Type B pancreatic cell (in vitro differentiated cells): ENCODE data around the gene POR. TPM values are rescaled to one million over a fixed set of nuclear protein-coding genes. Genes with fewer than 3 reads are reported as not detected.

Experiments
- DNase-seq: peaks from one replicate; pipeline ENCODE4 v3.0.0; 2021; ENCODE audit warnings: mixed read lengths; ENCODE audit not compliant: unreplicated experiment; ENCODE audit errors: extremely low spot score
- H3K27ac Mint-ChIP-seq: 2 replicates; pipeline ENCODE4 v1.8.0; 2021; ENCODE audit warnings: mild to moderate bottlenecking, mixed read lengths
- H3K27me3 Mint-ChIP-seq: 2 replicates; pipeline ENCODE4 v1.8.0; 2021; ENCODE audit warnings: mixed read lengths
- H3K36me3 Mint-ChIP-seq: 2 replicates; pipeline ENCODE4 v1.8.0; 2021; ENCODE audit warnings: mixed read lengths
- H3K4me1 Mint-ChIP-seq: one replicate; pipeline ENCODE4 v1.8.0; 2021; ENCODE audit warnings: mixed read lengths; ENCODE audit not compliant: unreplicated experiment
- H3K4me3 Mint-ChIP-seq: 2 replicates; pipeline ENCODE4 v1.8.0; 2021; ENCODE audit warnings: mild to moderate bottlenecking, mixed read lengths
- H3K9me3 Mint-ChIP-seq: 2 replicates; pipeline ENCODE4 v1.8.0; 2021; ENCODE audit warnings: mixed read lengths
- total RNA-seq: library from RNA; stranded (reverse); gene quantifications from 2 replicates; pipeline ENCODE4 v1.2.1, GENCODE V29; 2021; ENCODE audit warnings: low replicate concordance
- TF ChIP-seq, protein P1 (sequence below): fragments of 200-600 bp; sonication (generic); conservative IDR thresholded peaks from 2 replicates; pipeline ENCODE4 v1.5.0; 2021; ENCODE audit warnings: antibody characterized with exemption, mild to moderate bottlenecking

Gene POR
- total RNA-seq, 1 donor from 2014 or later = 122 TPM

- Mint-ChIP-seq H3K9me3 (no peaks in the 10 kb centered on the region), H3K36me3 (peaks cover 1% of the 10 kb centered on the region), H3K27ac (no peak overlapping the region), H3K4me1 (peaks cover 25% of the 10 kb centered on the region), H3K27me3 (no peaks in the 10 kb centered on the region), H3K4me3 (no peak overlapping the region)
- TF ChIP-seq, protein P1, sequence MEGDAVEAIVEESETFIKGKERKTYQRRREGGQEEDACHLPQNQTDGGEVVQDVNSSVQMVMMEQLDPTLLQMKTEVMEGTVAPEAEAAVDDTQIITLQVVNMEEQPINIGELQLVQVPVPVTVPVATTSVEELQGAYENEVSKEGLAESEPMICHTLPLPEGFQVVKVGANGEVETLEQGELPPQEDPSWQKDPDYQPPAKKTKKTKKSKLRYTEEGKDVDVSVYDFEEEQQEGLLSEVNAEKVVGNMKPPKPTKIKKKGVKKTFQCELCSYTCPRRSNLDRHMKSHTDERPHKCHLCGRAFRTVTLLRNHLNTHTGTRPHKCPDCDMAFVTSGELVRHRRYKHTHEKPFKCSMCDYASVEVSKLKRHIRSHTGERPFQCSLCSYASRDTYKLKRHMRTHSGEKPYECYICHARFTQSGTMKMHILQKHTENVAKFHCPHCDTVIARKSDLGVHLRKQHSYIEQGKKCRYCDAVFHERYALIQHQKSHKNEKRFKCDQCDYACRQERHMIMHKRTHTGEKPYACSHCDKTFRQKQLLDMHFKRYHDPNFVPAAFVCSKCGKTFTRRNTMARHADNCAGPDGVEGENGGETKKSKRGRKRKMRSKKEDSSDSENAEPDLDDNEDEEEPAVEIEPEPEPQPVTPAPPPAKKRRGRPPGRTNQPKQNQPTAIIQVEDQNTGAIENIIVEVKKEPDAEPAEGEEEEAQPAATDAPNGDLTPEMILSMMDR = no peak
- DNase-seq = no peak
Observed at GRCh38 chr7:75876126-75876881, 38.7 kb upstream of the POR start.

DNA sequence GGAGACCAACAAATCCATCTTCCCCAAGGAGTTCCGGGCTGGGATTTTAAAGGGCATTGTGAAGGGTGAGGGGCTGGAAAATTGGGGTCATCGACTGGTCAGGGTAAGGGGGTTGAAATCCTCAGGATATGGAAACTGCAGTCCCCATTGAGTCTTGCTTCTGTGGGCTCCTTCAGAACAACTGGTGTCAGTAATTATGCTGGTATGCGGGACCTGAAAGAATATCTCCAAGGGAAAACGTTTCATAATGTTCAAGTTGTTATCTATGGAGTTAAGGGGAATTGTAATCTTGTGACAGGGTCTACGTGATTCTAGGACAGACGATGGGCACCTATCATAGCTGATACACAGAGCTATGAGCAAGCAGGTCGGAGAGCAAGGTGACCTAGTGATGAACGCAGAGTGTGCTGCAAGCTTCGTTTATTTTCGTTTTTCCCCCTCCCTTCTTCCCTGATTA lies 36.6 kb upstream of the POR start:
- TF ChIP-seq, protein P1 = no peak
- DNase-seq = no peak
- peak overlapping the region; percentile 95 for H3K4me3 Mint-ChIP-seq
- peaks cover 27% of the 10 kb centered on the region for H3K4me1 Mint-ChIP-seq
- peak overlapping the region; percentile 87 for H3K27ac Mint-ChIP-seq
- no peaks in the 10 kb centered on the region for H3K9me3 Mint-ChIP-seq
- H3K27me3 Mint-ChIP-seq = no peaks in the 10 kb centered on the region
- peaks cover 13% of the 10 kb centered on the region for H3K36me3 Mint-ChIP-seq

DNA sequence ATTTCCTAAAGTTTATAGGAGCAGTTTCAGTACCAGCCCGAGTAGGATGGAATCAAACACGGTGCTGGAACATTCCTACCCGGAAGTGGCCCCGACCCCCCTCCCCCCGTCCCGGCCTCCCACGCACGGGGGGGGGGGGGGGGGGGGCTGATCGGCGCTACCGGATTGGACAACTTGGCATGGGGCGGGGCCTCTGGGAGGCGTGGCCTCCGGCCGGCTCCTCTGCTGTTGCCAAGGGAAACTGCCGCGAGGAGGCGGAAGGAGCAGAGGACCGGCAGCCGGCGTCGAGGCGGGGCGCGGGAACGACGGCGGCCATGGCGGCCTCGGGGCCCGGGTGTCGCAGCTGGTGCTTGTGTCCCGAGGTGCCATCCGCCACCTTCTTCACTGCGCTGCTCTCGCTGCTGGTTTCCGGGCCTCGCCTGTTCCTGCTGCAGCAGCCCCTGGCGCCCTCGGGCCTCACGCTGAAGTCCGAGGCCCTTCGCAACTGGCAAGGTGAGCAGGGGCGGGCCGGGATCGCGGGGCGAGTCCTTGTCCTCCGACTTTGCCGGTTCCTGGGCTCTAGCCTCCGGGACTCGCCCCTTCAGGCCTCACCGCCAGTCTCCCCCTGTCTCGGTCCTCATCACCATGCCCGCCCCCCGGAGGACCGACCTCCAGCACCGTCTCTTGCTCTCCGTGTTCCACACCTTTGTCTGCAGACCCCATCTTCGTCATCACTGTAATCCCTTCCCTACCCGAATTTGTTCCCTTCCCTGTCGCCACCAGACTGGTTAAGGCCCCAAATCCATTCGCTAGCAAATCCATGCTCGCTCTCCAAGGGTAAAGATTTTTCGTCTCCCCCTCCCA lies 36.0 kb upstream of the POR start, which contains the start of gene RHBDD2:
Gene RHBDD2, plus strand, starts transcription at position 266 of the 843 bp plus-strand sequence. Its CDS starts 49 bp downstream, at position 315.
- Mint-ChIP-seq H3K36me3 (peaks cover 13% of the 10 kb centered on the region), H3K4me3 (peak within 1 kb of the TSS; percentile 95), H3K9me3 (no peaks in the 10 kb centered on the region), H3K4me1 (peaks cover 27% of the 10 kb centered on the region), H3K27me3 (no peaks in the 10 kb centered on the region), H3K27ac (peak within 1 kb of the TSS; percentile 92)
- DNase-seq = peak; percentile 94
- TF ChIP-seq, protein P1 = no peak

DNA sequence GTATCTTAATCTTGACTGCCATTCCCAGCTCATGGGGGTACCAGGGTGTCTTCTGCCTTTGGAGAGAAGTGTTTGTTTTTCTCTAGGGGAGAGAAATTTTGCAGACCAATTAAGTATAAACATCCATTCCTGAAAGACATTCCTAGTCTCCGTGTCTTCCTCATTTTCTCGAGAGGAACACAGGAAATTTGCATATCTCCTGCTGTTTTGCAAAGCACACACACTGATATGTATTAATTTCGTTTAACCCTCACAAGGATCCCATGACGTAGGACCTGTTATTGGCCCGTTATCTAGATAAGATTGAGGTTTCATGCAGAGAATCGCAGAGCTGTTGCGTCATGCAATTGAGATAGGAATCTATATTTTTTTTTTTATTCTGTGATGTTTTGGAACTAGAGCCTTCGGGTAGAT lies 35.2 kb upstream of the POR start:
- Mint-ChIP-seq H3K4me1 (peaks cover 27% of the 10 kb centered on the region), H3K9me3 (no peaks in the 10 kb centered on the region), H3K27me3 (no peaks in the 10 kb centered on the region), H3K4me3 (peak overlapping the region; percentile 95), H3K27ac (peak overlapping the region; percentile 92), H3K36me3 (peaks cover 17% of the 10 kb centered on the region)
- TF ChIP-seq, protein P1 = no peak
- no peak for DNase-seq

- Mint-ChIP-seq H3K4me1 (peaks cover 27% of the 10 kb centered on the region), H3K9me3 (no peaks in the 10 kb centered on the region), H3K27me3 (no peaks in the 10 kb centered on the region), H3K4me3 (peak overlapping the region; percentile 95), H3K27ac (peak overlapping the region; percentile 9), H3K36me3 (peaks cover 17% of the 10 kb centered on the region)
- TF ChIP-seq, protein P1 = no peak
- DNase-seq = no peak
Observed at GRCh38 chr7:75880242-75880641, 34.7 kb upstream of the POR start.
